Measurements from ENCODE around the gene CACNG7.
A peak's percentile ranks its signal among the peaks of the same experiment; 100 is the strongest.

CACNG7 gene

GRCh38 chr19:53957448-53958167 lies 48.5 kb downstream of the CACNG7 start:
- DNase-seq = no peak

- no peak for DNase-seq
Measured at GRCh38 chr19:53958168-53958571, 49.1 kb downstream of the CACNG7 start.

GRCh38 chr19:53958823-53959757 lies 50.0 kb downstream of the CACNG7 start:
- DNase-seq = no peak

- no peak for DNase-seq
Measured at GRCh38 chr19:53960187-53960586, 51.1 kb downstream of the CACNG7 start.

GRCh38 chr19:53960886-53961285 lies 51.8 kb downstream of the CACNG7 start:
- DNase-seq = no peak

- DNase-seq = no peak
Measured at GRCh38 chr19:53961523-53962356, 52.7 kb downstream of the CACNG7 start.

- no peak for DNase-seq
Measured at GRCh38 chr19:53962887-53963431, 53.9 kb downstream of the CACNG7 start, which contains the start of gene CACNG8. Gene CACNG8, plus strand, starts transcription at chr19:53962937.

GRCh38 chr19:53965091-53965490 lies 56.0 kb downstream of the CACNG7 start:
- no peak for DNase-seq

- DNase-seq = no peak
Measured at GRCh38 chr19:53966931-53967330, 57.9 kb downstream of the CACNG7 start.

- no peak for DNase-seq
Measured at GRCh38 chr19:53969366-53969765, 60.3 kb downstream of the CACNG7 start.

- DNase-seq = no peak
Measured at GRCh38 chr19:53971673-53972072, 62.6 kb downstream of the CACNG7 start.

- peak; percentile 48 for DNase-seq
Measured at GRCh38 chr19:53977429-53977990, 68.4 kb downstream of the CACNG7 start.

GRCh38 chr19:53977991-53978731 lies 69.1 kb downstream of the CACNG7 start:
- no peak for DNase-seq

GRCh38 chr19:53978975-53979801 lies 70.1 kb downstream of the CACNG7 start:
- no peak for DNase-seq

- no peak for DNase-seq
Measured at GRCh38 chr19:53980539-53981375, 71.7 kb downstream of the CACNG7 start.

GRCh38 chr19:53981376-53981951 lies 72.4 kb downstream of the CACNG7 start:
- no peak for DNase-seq

- DNase-seq = no peak
Measured at GRCh38 chr19:53982001-53982451, 72.9 kb downstream of the CACNG7 start.

GRCh38 chr19:53982611-53983010 lies 73.5 kb downstream of the CACNG7 start:
- DNase-seq = no peak

All from activated gamma-delta T cell treated with Interleukin-2 at 50 U/mL for 16 hours (primary cell).